PC-9 (cell line): ENCODE data around the gene TENT5C. TPM values are rescaled to one million over a fixed set of nuclear protein-coding genes. Genes with fewer than 3 reads are reported as not detected.

Experiments
- BruUV-seq: library from RNA; stranded (reverse); fragments of 400-500 nt; replicated peaks from 2 replicates; lab custom pipeline; 2021; lab: Mats Ljungman, UMichigan
- CTCF ChIA-PET: fragments of 300-600 bp; sonication (Branson Sonifier 250); formaldehyde crosslinking; loops from one replicate; lab custom pipeline; 2022; ENCODE audit warnings: antibody characterized with exemption; lab: Charles Lee
- POLR2A ChIA-PET: fragments of 300-600 bp; sonication (Branson Sonifier 250); formaldehyde crosslinking; loops from one replicate; lab custom pipeline; 2022; ENCODE audit warnings: antibody characterized with exemption; ENCODE audit not compliant: unreplicated experiment; lab: Charles Lee
- DNase-seq, 2 experiments: peaks; one replicate each; pipeline versions ENCODE4 v3.0.0 to v3.0.0-alpha.2; 2015 to 2022; ENCODE audit warnings: mixed read lengths in 1 of 2
- H2AFZ ChIP-seq: fragments of 200-600 bp; sonication (generic); 2 replicates; pipeline ENCODE4 v1.8.1; 2017; ENCODE audit warnings: antibody characterized with exemption
- H3F3A ChIP-seq: fragments of 200-600 bp; sonication (generic); 2 replicates; pipeline ENCODE4 v1.8.1; 2017; ENCODE audit warnings: antibody characterized with exemption, mild to moderate bottlenecking, low read depth; ENCODE audit not compliant: insufficient read depth
- H3K27ac ChIP-seq: fragments of 200-600 bp; sonication (generic); 2 replicates; pipeline ENCODE4 v1.6.1; 2016; ENCODE audit warnings: mixed run types
- H3K27me3 ChIP-seq: fragments of 200-600 bp; sonication (generic); 2 replicates; pipeline ENCODE4 v1.6.1; 2016; ENCODE audit warnings: low read depth, mixed run types; ENCODE audit not compliant: insufficient read depth
- H3K36me3 ChIP-seq: fragments of 200-600 bp; sonication (generic); 2 replicates; pipeline ENCODE4 v1.6.1; 2016; ENCODE audit warnings: low read depth, mixed run types
- H3K4me1 ChIP-seq: fragments of 200-600 bp; sonication (generic); replicated peaks from 2 replicates; pipeline ENCODE4 v1.6.1; 2016; ENCODE audit warnings: mixed run types; ENCODE audit not compliant: insufficient read depth
- H3K4me2 ChIP-seq: fragments of 200-600 bp; sonication (generic); 2 replicates; pipeline ENCODE4 v1.6.1; 2017; ENCODE audit warnings: mixed run types
- H3K4me3 ChIP-seq: fragments of 200-600 bp; sonication (generic); 2 replicates; pipeline ENCODE4 v1.6.1; 2016; ENCODE audit warnings: mixed run types
- H3K79me2 ChIP-seq: fragments of 200-600 bp; sonication (generic); 2 replicates; pipeline ENCODE4 v1.6.1; 2017; ENCODE audit warnings: low read depth, mixed run types
- H3K9me2 ChIP-seq: fragments of 200-600 bp; sonication (generic); 2 replicates; pipeline ENCODE4 v1.8.1; 2017; ENCODE audit warnings: mild to moderate bottlenecking; ENCODE audit not compliant: insufficient read depth
- H3K9me3 ChIP-seq: fragments of 200-600 bp; sonication (generic); 2 replicates; pipeline ENCODE4 v1.8.1; 2016; ENCODE audit warnings: low read depth; ENCODE audit not compliant: insufficient read depth
- H4K20me1 ChIP-seq: fragments of 200-600 bp; sonication (generic); 2 replicates; pipeline ENCODE4 v1.8.1; 2017; ENCODE audit not compliant: insufficient read depth
- EZH2 ChIP-seq: fragments of 200-600 bp; sonication (generic); IDR thresholded peaks from 2 replicates; pipeline ENCODE4 v1.8.0; 2017; ENCODE audit warnings: antibody characterized with exemption, low read depth
- intact Hi-C: fragments of 100-400 bp; cut with micrococcal nuclease; formaldehyde crosslinking; loops from one replicate; pipeline ENCODE4 v1.10.0; 2022; ENCODE audit not compliant: unreplicated experiment
- total RNA-seq: library from RNA; stranded (reverse); gene quantifications from 2 replicates; pipeline ENCODE4 v1.2.3, GENCODE V29; 2021
- TF ChIP-seq, protein P1 (sequence below): fragments of 200-600 bp; sonication (generic); conservative IDR thresholded peaks from 2 replicates; pipeline ENCODE4 v1.6.1; 2017; ENCODE audit warnings: mixed run types, antibody characterized with exemption, mild to moderate bottlenecking, moderate library complexity

The TENT5C gene
- total RNA-seq, 1 experiment from 2014 or later, result 4.3 TPM

DNA sequence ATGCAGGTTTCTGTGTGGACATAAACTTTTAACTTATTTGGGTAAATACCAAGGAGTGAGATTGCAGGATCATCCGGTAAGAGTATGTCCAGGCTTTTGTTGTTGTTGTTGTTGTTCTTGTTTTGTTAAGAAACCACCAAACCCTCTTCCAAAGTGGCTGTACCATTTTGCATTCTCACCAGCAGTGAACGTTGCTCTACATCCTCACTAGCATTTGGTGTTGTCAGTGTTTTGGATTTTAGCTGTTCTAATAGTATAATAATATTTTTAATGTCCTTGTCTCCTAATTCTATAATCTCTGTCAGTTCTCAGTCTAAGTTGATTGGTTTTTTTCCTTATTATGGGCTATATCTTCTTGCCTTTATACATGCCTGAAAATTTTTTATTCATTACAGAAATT is 37.8 kb downstream of the TENT5C start:
- H3K27ac ChIP-seq, result no peak overlapping the region
- BruUV-seq, result no TSS peak
- POLR2A ChIA-PET, result no interaction called here

DNA sequence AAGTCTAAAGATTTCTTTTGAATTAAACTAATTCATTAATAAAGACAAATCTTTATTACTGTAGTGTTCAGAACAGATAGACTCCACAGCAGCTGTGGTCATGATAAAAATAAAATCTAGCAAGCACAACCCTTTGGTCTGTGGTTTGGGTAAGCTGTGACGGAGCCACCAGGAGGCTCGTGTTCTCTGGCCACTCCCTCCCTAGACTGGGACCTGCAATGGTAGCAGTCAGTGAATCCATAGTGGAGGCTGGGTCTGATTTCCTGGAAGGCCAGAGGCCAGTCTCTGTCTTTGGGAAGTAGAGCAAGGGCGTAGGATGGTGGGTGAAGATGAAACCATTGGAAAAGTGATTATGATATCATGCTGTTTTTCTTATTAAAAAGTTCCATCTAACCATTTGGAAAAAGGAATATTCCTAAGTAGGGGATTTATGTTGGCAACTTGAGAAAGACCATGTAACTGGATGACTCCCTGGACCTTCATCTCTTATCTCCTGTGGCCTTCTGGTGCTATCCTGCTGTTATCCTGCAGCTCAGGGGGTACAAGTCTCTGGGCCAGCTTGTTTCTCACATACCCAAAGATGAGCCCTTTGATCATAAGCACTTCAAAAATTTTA is 39.0 kb downstream of the TENT5C start:
- no peak overlapping the region for H2AFZ ChIP-seq
- no peaks in the 10 kb centered on the region for H3F3A ChIP-seq
- H3K79me2 ChIP-seq, result no peaks in the 10 kb centered on the region
- H3K4me1 ChIP-seq, result no peaks in the 10 kb centered on the region
- no peaks in the 10 kb centered on the region for H3K9me3 ChIP-seq
- CTCF ChIA-PET, result no interaction called here
- no peaks in the 10 kb centered on the region for H3K36me3 ChIP-seq
- BruUV-seq, result no TSS peak
- no peak for DNase-seq
- POLR2A ChIA-PET, result no interaction called here
- no peak overlapping the region for H3K4me2 ChIP-seq
- H3K27me3 ChIP-seq, result no peaks in the 10 kb centered on the region
- no peaks in the 10 kb centered on the region; the same call in 1 of the 2 replicates for H3K9me2 ChIP-seq
- TF ChIP-seq, protein P1, sequence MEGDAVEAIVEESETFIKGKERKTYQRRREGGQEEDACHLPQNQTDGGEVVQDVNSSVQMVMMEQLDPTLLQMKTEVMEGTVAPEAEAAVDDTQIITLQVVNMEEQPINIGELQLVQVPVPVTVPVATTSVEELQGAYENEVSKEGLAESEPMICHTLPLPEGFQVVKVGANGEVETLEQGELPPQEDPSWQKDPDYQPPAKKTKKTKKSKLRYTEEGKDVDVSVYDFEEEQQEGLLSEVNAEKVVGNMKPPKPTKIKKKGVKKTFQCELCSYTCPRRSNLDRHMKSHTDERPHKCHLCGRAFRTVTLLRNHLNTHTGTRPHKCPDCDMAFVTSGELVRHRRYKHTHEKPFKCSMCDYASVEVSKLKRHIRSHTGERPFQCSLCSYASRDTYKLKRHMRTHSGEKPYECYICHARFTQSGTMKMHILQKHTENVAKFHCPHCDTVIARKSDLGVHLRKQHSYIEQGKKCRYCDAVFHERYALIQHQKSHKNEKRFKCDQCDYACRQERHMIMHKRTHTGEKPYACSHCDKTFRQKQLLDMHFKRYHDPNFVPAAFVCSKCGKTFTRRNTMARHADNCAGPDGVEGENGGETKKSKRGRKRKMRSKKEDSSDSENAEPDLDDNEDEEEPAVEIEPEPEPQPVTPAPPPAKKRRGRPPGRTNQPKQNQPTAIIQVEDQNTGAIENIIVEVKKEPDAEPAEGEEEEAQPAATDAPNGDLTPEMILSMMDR, result no peak
- TF ChIP-seq EZH2, result no peak
- no peak overlapping the region for H3K27ac ChIP-seq
- H3K4me3 ChIP-seq, result no peak overlapping the region
- intact Hi-C loops, result no loop called here
- no peaks in the 10 kb centered on the region for H4K20me1 ChIP-seq

More for the DNA sequence above, 37.8 kb downstream of the TENT5C start:
- no peak overlapping the region for H3K4me2 ChIP-seq
- H3K4me3 ChIP-seq, result no peak overlapping the region
- CTCF ChIA-PET, result no interaction called here
- no peaks in the 10 kb centered on the region for H3K27me3 ChIP-seq
- no peak for TF ChIP-seq EZH2
- TF ChIP-seq, protein P1, result no peak
- H3K9me3 ChIP-seq, result no peaks in the 10 kb centered on the region
- no peaks in the 10 kb centered on the region for H4K20me1 ChIP-seq
- intact Hi-C loops, result no loop called here
- no peak for DNase-seq
- H3K36me3 ChIP-seq, result no peaks in the 10 kb centered on the region
- H3K9me2 ChIP-seq, result no peaks in the 10 kb centered on the region; the same call in 1 of the 2 replicates
- no peaks in the 10 kb centered on the region for H3F3A ChIP-seq
- no peaks in the 10 kb centered on the region for H3K4me1 ChIP-seq
- H3K79me2 ChIP-seq, result no peaks in the 10 kb centered on the region
- no peak overlapping the region for H2AFZ ChIP-seq

DNA sequence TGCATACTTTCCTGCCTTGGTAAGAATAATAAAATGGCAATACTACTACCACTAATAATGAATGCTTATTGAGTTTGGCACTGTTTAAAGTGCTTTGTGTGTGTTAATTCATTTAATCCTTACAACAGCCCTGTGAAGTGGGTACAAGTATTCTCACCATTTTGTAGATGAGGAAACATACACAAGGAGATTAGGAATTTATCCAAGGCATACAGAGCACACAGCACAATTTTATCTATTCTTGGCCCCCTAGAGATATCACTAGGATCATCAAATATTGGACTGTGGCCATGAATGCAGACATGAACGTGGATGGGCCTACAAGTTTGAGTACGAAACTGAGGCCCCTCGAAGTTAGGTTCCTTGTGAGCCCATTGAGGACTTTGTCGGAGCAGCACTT is 39.5 kb downstream of the TENT5C start:
- H3K27ac ChIP-seq, result no peak overlapping the region
- H3K79me2 ChIP-seq, result no peaks in the 10 kb centered on the region
- no peaks in the 10 kb centered on the region for H3K4me1 ChIP-seq
- no peaks in the 10 kb centered on the region for H4K20me1 ChIP-seq
- BruUV-seq, result no TSS peak
- no peaks in the 10 kb centered on the region for H3K9me3 ChIP-seq
- H3K36me3 ChIP-seq, result no peaks in the 10 kb centered on the region
- no peak overlapping the region for H3K4me2 ChIP-seq
- H2AFZ ChIP-seq, result no peak overlapping the region
- no peaks in the 10 kb centered on the region; the same call in 1 of the 2 replicates for H3K9me2 ChIP-seq
- CTCF ChIA-PET, result no interaction called here
- H3K4me3 ChIP-seq, result no peak overlapping the region
- no peak for TF ChIP-seq EZH2
- TF ChIP-seq, protein P1, result no peak
- intact Hi-C loops, result no loop called here
- no peaks in the 10 kb centered on the region for H3F3A ChIP-seq
- POLR2A ChIA-PET, result no interaction called here
- H3K27me3 ChIP-seq, result no peaks in the 10 kb centered on the region
- DNase-seq, result no peak
